Skeletal muscle cell (primary cell): ENCODE measurements around the gene TEAD3.

ENCODE experiments used
- DNase-seq: peaks from one replicate; pipeline ENCODE4 v3.0.0-alpha.2; 2010; ENCODE audit warnings: low read depth
- H3K4me3 ChIP-seq: 2 replicates; pipeline ENCODE4 v1.5.1; 2011; ENCODE audit warnings: low read depth, mild to moderate bottlenecking, control low read depth, low read length, moderate library complexity

Gene TEAD3

DNA sequence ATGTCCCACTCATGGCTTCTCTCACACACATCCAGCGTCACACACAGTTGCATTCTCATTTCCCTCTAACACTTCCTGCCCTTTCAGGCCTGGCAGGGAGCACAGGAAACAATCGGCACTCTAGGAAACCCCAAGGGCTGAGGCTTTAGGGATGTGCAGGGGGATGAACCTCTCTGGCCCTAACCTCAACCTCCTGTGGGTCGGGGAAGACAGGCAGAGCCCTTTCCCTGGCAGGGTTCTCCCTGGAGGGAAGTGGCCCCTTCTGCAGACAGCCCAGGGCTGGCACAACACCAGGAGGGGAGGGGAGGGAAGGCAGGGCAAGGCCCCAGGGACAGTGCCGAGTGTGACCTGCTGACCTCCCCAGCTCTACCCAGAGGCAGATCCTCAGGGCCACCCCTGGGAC, 2.7 kb downstream of the TEAD3 start:
- peak overlapping the region; percentile 13 for H3K4me3 ChIP-seq
- no peak for DNase-seq

DNA sequence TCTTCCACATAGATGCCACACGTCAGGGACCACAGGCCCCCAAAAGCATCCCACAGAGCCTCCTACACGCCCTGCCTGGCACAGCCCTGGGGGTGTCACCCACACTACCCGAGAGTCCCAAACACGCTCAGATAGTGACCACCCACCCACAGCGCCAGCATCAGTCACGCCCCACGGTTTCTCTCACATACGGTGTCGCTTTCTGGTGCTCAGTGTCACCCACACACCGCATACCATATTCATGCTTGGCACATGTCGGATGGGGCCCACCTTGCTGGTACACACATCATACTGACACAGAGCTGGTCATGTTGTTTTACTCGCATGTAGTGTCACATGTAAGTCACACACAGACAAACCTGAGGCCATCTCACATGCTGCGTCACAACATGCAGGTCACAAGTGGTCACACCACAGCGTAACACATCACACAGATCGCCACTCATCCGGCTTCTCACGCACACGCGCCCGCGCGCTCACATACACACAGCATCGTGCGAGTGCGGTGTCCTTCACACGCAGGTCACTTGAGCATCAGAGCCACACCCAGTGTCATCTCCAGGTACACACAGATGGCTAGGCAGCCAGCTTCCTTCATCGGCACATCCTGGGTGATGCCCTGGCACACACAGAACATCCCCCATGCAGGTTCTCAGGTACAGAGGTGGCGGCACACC, 3.4 kb downstream of the TEAD3 start:
- no peak for DNase-seq
- no peak overlapping the region for H3K4me3 ChIP-seq

DNA sequence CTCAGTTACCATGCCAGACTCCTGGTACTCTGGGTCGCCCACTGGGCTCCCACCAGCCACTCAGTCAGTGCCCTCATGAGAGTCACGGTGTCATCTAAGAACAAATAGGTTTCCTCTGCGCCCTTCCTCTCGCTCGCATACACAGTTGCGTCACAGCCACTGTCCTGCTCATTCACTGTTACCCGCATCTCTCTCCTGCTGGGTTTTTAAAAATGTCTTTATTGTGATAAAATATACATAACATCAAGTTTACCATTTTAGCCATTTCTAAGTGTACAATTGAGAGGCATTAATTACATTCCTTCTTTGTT, 4.0 kb downstream of the TEAD3 start:
- H3K4me3 ChIP-seq, result no peak overlapping the region
- no peak for DNase-seq

DNA sequence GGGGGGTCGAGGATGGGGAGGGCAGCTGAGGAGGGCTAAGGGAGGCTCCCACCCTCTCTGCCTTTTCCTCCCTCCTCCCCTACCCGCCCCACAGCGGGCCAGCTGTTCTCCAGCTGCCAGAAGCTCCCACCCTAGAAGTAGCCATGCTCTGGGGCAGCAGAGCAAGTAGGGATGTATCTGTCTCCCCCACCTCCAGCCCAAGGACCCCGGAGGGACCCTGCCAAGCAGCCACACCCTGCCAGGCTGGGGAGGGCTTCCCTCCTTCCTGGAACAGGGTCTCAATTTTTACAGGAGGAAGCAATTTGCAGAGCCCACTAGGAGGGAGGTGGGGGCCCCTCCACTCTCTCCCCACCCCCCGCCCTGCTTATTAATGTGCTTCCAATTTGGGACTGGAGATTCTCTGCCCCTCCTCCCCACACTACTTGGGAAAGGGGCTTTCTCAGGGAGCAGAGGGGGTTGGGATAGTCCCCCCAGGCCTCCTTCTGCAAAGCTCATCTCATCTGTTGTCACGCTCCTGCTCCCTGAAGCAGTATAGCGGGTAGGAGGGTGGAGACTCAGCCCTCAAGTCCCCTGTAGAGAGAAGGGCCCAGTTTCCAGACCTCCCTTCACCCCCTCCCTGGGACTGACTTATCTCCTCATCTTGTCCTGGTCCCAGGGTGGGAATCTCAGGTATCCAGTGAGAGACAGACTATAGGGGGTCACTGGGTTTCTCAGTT, 4.5 kb downstream of the TEAD3 start:
- DNase-seq, result no peak
- H3K4me3 ChIP-seq, result no peak overlapping the region

DNA sequence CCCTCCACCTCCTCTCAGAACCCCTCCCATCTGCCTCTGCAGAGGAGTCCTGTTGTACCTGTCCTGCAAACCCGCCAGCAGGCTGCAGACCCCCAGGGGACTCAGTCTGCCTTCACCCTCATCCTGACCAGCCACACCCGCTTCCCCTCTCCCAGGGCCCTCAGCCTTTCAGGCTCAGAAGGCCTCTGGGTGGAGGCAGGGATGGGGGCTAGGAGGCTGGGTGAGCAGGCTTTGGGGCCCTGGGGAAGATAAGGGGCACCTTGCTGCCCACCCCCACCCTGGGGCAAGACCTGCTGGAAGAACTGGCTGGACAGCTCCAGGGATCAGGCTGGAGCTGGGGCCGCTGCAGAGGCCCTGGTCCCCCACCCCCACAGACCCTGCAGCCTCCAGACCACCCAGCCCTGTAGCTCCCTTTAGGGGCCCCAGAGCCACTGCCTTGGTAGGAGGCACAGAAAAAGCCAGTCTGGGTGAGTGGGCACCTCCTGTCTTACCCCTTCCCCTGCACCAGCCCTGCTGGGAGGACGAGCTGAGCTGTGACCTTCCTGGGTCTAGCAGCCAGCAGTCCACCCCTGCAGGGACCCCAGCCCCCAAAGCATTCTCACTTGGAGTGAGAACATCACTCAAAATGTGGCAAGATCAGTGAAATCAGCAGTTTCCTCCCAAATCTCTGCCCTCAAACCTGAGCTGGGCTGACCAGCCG, 5.2 kb downstream of the TEAD3 start:
- DNase-seq, result no peak
- H3K4me3 ChIP-seq, result no peak overlapping the region

DNA sequence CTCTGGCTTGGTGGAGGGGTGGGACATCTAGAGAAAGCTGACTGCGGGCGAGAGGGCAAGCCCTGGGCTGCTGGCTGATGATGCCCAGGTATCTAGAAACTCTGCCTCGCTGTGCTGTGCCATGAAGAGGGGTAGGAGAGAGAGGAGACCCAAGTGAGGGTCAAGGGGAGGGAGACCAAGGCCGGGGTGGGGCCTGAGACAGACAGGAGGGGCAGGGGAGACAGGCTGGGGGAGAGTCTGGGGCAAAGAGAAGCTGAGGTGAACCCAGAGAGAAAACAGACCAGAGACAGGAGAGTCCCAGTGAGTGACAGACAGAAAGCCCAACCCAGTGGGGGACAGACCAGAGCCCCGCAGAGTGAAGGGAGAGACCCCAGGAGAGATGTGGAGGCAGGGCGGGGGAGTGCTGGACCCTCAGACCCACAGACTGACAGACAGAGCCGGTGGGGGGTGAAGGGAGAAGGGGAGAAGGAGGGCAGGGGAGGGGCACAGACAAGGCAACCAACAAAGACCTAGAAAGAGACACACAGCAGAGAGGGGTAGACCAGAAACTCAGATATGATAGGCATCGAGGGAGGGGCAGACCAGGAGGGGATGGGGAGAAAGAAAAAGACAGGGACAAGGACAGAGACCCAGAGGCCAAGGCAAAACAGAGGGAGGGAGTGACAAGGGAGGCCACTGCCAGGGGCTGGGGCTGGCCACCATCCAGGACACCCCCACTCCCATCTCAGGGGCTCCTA, 5.9 kb downstream of the TEAD3 start:
- peak overlapping the region; percentile 24 for H3K4me3 ChIP-seq
- no peak for DNase-seq

DNA sequence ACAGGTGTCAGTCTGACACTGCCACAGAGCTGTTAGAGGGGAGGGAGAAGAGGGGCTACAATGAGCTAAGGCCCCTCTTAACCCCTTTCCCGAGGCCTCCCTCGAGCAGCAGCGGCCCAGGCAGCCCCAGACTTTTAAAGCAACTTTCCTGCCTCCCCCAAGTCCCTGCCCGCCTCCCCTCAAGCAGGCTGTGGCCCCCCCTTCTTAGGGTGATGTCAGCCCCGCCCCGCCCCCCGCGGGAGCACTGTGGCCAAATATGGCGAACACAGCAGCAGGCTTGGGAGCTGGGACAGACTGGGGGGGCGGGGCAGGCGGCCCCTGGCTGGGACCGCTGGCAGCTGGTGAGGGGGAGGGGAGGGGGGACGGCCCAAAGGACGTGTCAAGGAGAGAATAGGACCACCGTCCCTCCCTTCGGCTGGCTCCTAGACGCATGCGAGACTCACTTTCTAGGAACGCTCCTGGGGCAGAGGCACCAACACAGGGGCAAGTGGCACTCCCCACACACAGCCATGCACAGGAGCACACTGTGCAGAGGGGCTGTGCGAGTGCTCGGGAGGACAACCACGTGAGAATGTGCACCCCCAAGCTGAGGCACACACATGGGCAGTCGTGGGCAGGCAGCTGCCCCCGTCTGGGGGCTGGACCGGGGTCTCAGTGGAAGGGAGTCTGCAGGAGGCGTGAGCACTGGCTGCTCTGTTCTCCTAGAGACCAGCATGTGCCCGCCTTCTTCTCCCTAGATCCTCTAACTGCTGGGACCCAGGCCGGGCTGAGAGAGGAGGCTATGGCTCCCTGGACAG, 6.7 kb downstream of the TEAD3 start:
- DNase-seq, result peak; percentile 40
- H3K4me3 ChIP-seq, result peak overlapping the region; percentile 24

DNA sequence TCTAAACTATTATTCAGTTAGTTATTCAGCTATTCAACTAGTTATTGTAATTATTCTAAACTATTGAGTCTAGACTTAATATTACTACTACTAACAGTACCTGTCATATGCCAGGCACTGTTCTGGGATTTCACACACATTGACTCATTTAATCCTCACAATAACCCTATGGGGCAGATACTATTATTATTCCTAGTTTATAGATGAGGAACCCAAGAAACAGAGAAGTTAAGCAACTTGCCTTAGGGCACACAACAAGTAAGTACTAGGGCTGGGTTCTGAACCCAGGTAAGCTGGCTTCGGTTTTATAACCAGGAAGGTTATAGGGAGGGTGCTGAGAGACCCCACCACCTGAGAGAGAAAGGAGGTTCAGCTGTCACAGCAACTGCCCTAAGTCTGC, 7.8 kb downstream of the TEAD3 start:
- no peak for DNase-seq
- no peak overlapping the region for H3K4me3 ChIP-seq

DNA sequence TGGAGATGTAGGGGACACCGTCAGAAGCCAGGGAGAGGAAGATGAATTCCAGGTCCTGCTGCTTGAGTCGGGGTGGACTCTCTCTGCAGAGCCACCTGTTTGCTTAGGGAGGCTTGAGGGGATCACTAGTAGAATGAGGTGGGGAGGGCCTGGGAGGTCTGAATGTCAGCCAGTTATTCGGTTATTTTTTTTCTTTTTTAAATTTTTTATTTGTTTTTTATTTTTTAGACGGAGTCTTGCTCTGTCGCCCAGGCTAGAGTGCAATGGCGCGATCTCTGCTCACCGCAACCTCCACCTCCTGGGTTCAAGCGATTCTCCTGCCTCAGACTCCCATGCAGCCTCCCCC, 8.4 kb downstream of the TEAD3 start:
- DNase-seq, result no peak
- H3K4me3 ChIP-seq, result no peak overlapping the region

DNA sequence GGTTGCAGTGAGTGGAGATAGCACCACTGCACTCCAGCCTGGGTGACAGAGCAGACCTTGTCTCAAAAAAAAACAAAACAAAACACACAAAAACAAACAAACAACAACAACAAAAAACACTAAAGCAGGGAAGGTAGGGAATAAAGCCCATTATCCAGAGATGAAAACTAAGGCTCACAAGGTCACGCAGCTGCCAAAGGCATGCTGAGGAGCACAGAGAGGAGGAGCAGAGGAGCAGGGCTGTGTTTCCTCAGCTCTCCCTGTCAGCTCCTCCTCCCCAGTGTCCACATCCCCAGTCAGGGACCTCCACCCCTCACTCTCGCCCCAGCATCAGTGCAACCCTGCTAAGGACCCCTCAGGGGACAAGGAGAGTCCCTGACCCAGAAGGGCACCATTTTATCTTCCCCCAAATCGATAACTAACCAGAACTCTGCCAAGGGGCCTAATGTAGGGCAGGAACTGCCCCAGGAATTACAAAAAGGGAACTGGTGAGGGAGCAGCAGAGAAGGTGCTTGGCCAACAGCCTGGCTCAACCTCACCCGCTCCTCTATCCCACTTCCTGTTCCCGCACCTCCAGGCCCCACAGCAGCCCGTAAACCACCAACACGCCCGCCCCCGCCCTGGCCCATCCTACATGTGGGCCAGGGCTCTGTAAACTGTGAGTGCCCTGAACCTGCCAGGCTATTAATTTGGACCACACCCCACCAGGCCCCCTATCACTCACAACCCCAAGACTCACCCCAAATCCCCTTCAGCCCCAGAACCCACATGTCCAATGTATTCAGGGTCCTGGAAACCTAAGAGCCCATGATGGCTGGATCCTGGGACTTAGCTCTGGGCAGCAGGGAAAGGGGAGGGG, 9.0 kb downstream of the TEAD3 start:
- no peak overlapping the region for H3K4me3 ChIP-seq
- no peak for DNase-seq

DNA sequence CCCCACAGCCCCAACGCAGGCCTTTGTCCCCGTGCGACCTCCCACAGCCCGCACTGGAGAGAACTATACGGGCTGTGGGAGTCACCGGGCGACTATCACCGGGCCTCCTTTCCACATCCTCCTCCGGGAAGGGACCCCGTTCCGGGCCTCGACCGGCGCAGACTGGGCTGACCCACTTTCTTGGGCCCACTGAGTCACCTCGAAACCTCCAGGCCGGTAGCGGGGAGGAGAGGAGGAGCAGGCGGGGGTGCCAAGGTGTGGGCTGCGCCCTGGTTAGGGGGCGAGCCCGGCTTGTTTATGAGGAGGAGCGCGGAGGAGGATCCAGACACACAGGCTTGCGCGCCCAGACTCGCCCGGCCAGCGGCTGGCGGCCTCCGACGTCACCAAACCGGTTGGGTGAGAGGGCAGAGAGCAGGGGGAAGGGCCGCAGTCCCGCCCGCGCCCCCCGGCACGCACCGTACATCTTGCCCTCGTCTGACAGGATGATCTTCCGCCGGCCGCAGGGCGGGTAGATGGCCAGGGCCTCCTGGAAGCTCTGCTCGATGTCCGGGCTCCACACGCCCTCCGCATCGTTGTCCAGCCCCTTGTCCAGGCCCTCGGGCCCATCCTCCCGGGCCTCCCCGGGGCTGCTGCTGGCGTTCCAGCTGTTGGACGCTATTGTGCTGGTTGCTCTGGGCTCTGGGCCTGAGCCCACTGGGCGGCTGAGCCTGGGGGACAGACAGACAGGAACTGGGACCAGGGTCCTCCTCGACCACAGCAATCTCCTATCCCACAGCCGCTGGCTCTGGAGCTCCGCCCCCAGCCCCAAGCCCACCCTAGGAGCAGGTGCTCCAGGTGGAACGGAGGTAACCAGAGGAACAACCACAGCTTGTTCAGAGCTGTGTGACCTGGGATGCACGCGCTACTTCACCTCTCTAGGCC, 10.6 kb downstream of the TEAD3 start:
- no peak overlapping the region for H3K4me3 ChIP-seq
- no peak for DNase-seq

DNA sequence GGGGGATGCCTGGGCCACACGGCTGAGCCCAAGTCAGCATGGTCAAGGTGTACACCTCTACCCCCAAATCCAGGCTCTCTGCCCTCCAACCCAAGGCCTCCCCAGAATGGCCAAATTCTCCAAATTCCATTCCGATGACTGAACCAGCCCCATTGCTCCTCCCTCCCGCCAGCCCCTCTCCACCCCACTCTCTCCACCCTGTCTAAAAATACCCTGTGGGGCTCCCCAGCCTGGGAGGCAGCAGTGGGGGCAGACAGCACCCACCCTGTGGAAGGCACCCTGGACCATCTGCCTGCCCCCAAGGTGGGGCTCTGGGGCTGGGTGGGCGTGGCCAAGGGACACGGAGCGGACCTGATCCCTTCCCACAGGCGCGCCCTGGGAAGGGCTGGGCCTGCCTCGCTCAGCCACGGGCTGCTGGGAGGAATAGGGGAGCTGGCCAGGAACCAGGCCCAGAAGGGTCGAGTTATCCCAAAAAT, 11.4 kb downstream of the TEAD3 start:
- no peak for DNase-seq
- H3K4me3 ChIP-seq, result no peak overlapping the region

DNA sequence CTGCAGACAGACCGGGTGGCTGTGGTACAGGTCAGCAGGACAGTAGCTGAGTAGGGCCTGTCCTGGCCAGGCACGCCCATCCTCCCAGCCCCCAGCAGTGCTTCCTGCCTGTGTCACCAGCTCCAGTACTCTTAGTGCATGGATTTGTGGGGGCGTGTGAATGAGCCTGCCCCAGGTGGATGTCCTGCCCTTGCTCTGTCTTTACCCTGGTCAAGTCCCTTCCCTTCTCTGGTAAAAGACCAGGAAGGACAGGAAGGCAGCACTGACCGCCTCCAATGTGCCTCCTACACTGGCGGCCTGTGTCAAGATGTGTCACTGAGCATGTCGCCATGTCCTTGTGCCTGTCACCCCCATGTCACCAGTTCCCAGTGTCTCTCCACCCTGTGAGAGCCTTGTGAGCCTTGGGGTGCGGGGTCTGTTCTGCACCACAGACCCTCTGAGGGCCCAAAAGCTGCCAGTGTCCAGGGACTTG, 11.9 kb downstream of the TEAD3 start:
- no peak overlapping the region for H3K4me3 ChIP-seq
- DNase-seq, result no peak

DNA sequence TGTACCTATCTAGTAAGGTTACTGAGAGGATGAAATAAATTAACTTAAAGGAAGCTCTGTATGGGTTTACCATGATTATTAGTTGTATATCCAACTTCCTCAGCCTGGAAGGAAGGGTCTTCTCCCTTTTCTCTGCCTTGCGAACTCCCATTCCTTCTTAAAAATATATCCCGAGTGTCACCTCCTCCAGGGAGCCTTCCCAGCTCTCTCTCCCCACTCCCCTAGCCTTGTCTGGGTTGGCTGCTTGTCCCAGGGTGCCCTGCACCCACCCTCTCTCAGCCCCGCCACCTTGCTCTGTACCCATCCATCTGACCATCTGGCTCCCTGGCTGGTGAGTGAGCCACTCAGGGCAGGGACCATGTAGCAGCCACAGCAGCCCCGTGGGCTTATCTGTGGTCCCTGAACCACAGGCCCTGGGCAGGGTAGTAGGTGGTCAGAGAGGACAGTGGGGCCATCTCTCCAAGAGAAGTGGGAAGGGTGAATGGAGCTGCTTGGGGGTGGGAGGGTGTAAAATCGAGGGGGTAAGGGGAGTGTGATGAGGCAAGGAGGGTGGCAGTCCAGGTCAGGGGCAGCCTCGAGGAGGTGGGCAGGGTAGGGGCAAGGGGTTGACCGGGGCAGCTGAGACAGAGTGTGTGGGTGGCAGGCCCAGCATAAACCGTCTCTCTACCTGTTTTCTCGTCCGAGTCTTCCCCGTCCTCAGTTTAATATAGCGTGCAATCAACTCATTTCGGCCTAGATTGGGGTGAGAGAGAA, 12.8 kb downstream of the TEAD3 start:
- H3K4me3 ChIP-seq, result no peak overlapping the region
- DNase-seq, result no peak

DNA sequence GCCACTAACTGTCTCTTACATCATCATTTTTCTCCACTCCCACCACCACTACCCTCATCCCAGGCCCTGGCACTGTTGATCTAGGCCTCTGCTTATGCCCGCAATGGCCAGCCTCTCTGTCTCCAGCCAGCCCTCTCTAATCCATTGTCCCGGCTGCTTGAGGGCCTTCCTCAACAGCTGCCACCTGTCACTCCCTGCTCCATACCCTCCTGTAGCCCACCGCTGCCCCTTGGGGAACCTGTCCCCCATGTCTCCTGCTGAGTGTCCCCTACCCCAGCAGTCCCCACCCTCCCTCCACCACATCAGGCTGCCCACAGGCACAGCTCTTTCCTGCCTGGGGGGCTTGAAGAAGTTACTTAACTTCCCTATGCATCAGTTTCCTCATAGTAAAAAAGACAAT, 13.4 kb downstream of the TEAD3 start:
- H3K4me3 ChIP-seq, result no peak overlapping the region
- no peak for DNase-seq

DNA sequence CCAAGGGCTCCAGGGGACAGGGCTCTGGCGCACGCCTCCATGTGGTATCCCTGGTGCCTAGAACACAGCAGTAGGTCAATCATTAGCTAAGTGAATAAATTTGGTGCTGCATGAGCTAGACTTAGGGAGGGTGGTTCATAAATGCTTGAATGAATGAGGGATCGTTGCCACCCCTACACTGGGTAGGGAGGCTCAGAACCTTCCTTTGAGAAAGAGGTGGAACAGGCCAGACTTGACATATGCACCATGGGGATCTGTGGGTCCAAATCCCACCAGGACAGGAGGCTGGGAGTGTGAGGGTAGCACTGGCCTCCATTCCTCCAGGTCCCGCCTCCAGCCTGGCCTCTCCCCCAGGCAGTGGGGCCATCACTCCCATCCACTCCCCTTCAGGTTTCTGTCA, 13.8 kb downstream of the TEAD3 start:
- H3K4me3 ChIP-seq, result no peak overlapping the region
- DNase-seq, result no peak

DNA sequence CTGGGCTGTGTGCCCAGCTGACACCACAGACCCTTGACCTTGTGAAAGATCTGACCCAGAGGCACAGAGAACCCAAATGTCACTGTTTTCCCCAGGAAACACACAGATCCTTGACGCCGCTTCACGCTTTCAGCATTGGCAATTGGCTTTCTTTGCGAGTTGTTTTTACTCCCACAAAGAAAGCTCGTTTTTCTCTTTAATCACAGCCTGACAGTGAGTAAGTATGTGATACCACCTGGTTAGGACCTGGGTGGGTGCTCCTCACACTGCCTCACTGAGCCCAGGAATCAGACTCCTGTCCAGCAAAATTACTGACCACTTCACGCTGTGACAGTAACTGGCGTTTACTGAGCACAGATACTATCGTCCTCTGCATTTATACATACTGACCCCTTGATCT, 15.7 kb downstream of the TEAD3 start:
- no peak overlapping the region for H3K4me3 ChIP-seq
- DNase-seq, result no peak
